Vagina (tissue), 2 donors: ENCODE data around the gene PSMC5. TPM values are rescaled to one million over a fixed set of nuclear protein-coding genes. Genes with fewer than 3 reads are reported as not detected.

ENCODE experiments used
- DNase-seq, 2 donors: peaks; one replicate each; pipeline ENCODE4 v3.0.0-alpha.2; 2017; ENCODE audit errors: extremely low spot score in 2 of 2
- H3K27ac ChIP-seq: fragments of 200-600 bp; sonication (generic); one replicate; pipeline ENCODE4 v1.5.1; 2019
- H3K27me3 ChIP-seq: fragments of 200-600 bp; sonication (generic); one replicate; pipeline ENCODE4 v1.5.1; 2019
- H3K36me3 ChIP-seq, 2 donors: fragments of 200-600 bp; sonication (generic); one replicate each; pipeline ENCODE4 v1.5.1; 2017 to 2019
- H3K4me1 ChIP-seq: fragments of 200-600 bp; sonication (generic); one replicate; pipeline ENCODE4 v1.5.1; 2019
- H3K4me3 ChIP-seq, 2 donors: fragments of 200-600 bp; sonication (generic); 1 replicate in 1 of 2; 2 replicates in 1 of 2; pipeline ENCODE4 v1.5.1; 2016 to 2019
- H3K9me3 ChIP-seq: fragments of 200-600 bp; sonication (generic); one replicate; pipeline ENCODE4 v1.5.1; 2019
- CTCF ChIP-seq, 3 experiments: fragments of 450-650 bp in 2 of 3; fragments of 200-600 bp in 1 of 3; sonication (generic) in 1 of 3; IDR thresholded peaks; one replicate each; pipeline ENCODE4 v1.5.1; 2017 to 2019; ENCODE audit warnings: antibody characterized with exemption in 3 of 3, mild to moderate bottlenecking in 2 of 3, moderate library complexity in 2 of 3
- POLR2A ChIP-seq, 2 donors: fragments of 450-650 bp; IDR thresholded peaks; one replicate each; pipeline ENCODE4 v1.6.1; 2017; ENCODE audit warnings: antibody characterized with exemption in 2 of 2, mild to moderate bottlenecking in 2 of 2, moderate library complexity in 2 of 2
- POLR2AphosphoS5 ChIP-seq, 2 donors: sonication (generic); formaldehyde crosslinking; IDR thresholded peaks; one replicate each; pipeline ENCODE4 v1.9.0; 2017; ENCODE audit warnings: antibody characterized with exemption in 2 of 2, mild to moderate bottlenecking in 2 of 2, low read depth in 1 of 2; ENCODE audit not compliant: insufficient read depth in 1 of 2
- intact Hi-C: fragments of 100-400 bp; cut with DNase I; formaldehyde crosslinking; loops from one replicate; pipeline ENCODE4 v1.15.1; 2023
- total RNA-seq: library from RNA; depleted of rRNA; stranded (reverse); fragments of >200 nt; gene quantifications from one replicate; pipeline ENCODE4 v1.2.3, GENCODE V29; 2016

The PSMC5 gene
- total RNA-seq = 92.3 TPM

GRCh38 chr17:63827002-63827800, at the start of gene PSMC5, which contains the start of gene FTSJ3:
Gene PSMC5, plus strand, starts transcription at chr17:63827431. Its CDS starts 60 bp downstream, at chr17:63827491.
Gene FTSJ3, minus strand, starts transcription at chr17:63827663. Its CDS starts 761 bp downstream, at chr17:63826902.
- H3K9me3 ChIP-seq = no peaks in the 10 kb centered on the region
- H3K4me1 ChIP-seq = peaks cover 36% of the 10 kb centered on the region
- H3K27me3 ChIP-seq = no peaks in the 10 kb centered on the region
- peak within 1 kb of the TSS; percentile 90 to 94 for H3K4me3 ChIP-seq
- no peak for DNase-seq
- H3K36me3 ChIP-seq = peaks cover 0 to 68% of the 10 kb centered on the region in 2 donors
- intact Hi-C loops = no loop called here
- H3K27ac ChIP-seq = peak within 1 kb of the TSS; percentile 94
- peak in 1 of 3 experiments; percentile 23 for TF ChIP-seq CTCF (IDR thresholded peaks at IDR 0.05)
- TF ChIP-seq POLR2A (IDR thresholded peaks at IDR 0.05) = peak in 1 of 2 donors; percentile 80
- peak; percentile 95 to 99 for TF ChIP-seq POLR2AphosphoS5 (IDR thresholded peaks at IDR 0.05; ENCODE audit: insufficient read depth in 1 of 2, low read depth in 1 of 2)

GRCh38 chr17:63780507-63780906, 46.7 kb upstream of the PSMC5 start:
- Histone ChIP-seq H3K27ac (no peak overlapping the region), H3K4me3 (no peak overlapping the region), H3K9me3 (no peaks in the 10 kb centered on the region), H3K27me3 (no peaks in the 10 kb centered on the region), H3K4me1 (peaks cover 54% of the 10 kb centered on the region), H3K36me3 (peaks cover 0 to 3% of the 10 kb centered on the region in 2 donors)
- intact Hi-C loops = no loop called here
- no peak for DNase-seq
- TF ChIP-seq CTCF (IDR thresholded peaks at IDR 0.05) = no peak

GRCh38 chr17:63780928-63781327, 46.3 kb upstream of the PSMC5 start:
- H3K27ac ChIP-seq = no peak overlapping the region
- H3K9me3 ChIP-seq = no peaks in the 10 kb centered on the region
- H3K4me1 ChIP-seq = peaks cover 49% of the 10 kb centered on the region
- no peaks in the 10 kb centered on the region for H3K27me3 ChIP-seq
- TF ChIP-seq POLR2A (IDR thresholded peaks at IDR 0.05) (no peak), CTCF (IDR thresholded peaks at IDR 0.05) (no peak), POLR2AphosphoS5 (IDR thresholded peaks at IDR 0.05; ENCODE audit: insufficient read depth in 1 of 2, low read depth in 1 of 2) (no peak)
- no peak overlapping the region for H3K4me3 ChIP-seq
- intact Hi-C loops = no loop called here
- H3K36me3 ChIP-seq = peaks cover 0 to 3% of the 10 kb centered on the region in 2 donors
- DNase-seq = no peak

GRCh38 chr17:63783522-63783921, 43.7 kb upstream of the PSMC5 start:
- Histone ChIP-seq H3K27ac (no peak overlapping the region), H3K9me3 (no peaks in the 10 kb centered on the region), H3K36me3 (peaks cover 0 to 24% of the 10 kb centered on the region in 2 donors), H3K27me3 (no peaks in the 10 kb centered on the region), H3K4me3 (no peak overlapping the region), H3K4me1 (peaks cover 26% of the 10 kb centered on the region)
- no peak for DNase-seq
- TF ChIP-seq POLR2AphosphoS5 (IDR thresholded peaks at IDR 0.05; ENCODE audit: insufficient read depth in 1 of 2, low read depth in 1 of 2) (no peak), CTCF (IDR thresholded peaks at IDR 0.05) (no peak), POLR2A (IDR thresholded peaks at IDR 0.05) (no peak)
- intact Hi-C loops = no loop called here

GRCh38 chr17:63785556-63785955, 41.7 kb upstream of the PSMC5 start:
- TF ChIP-seq POLR2AphosphoS5 (IDR thresholded peaks at IDR 0.05; ENCODE audit: insufficient read depth in 1 of 2, low read depth in 1 of 2) = no peak
- TF ChIP-seq CTCF (IDR thresholded peaks at IDR 0.05) = no peak
- no peak for TF ChIP-seq POLR2A (IDR thresholded peaks at IDR 0.05)
- Histone ChIP-seq H3K27ac (no peak overlapping the region), H3K9me3 (no peaks in the 10 kb centered on the region), H3K27me3 (no peaks in the 10 kb centered on the region), H3K4me3 (no peak overlapping the region), H3K36me3 (peaks cover 0 to 39% of the 10 kb centered on the region in 2 donors), H3K4me1 (peaks cover 9% of the 10 kb centered on the region)
- DNase-seq = no peak
- intact Hi-C loops = no loop called here
